ENCODE data around the gene KCNK18. TPM values are rescaled to one million over a fixed set of nuclear protein-coding genes. Genes with fewer than 3 reads are reported as not detected.

KCNK18 gene
- total RNA-seq, 1 experiment from 2014 or later, result not detected

DNA sequence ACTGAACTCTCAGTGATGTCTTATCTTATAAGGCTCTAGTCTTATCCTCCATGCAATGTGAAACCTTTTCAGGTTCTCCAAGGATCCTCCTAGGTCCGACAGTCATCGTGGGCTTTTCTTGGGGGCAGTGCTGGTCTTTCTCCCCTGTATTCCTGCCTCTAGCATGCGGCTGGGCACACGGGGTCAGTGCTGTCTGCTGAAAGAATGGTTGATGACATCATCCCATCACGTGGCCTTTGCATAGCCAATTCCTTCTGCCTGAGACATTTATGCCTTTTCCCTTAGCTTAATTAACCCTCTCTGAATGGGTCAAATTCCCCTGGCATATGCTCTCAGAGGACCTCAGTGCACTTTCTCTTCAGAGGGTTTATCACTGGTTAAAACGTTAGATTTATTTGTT, 27.0 kb upstream of the KCNK18 start:
- no peaks in the 10 kb centered on the region for H3K4me1 ChIP-seq (ENCODE audit: control insufficient read depth, insufficient read depth, low read length)
- ChIA-PET POLR2A (interaction anchor here (0.7 kb wide), 1 partner anchor 370 kb away, joined by 3 read pairs; no protein-coding TSS in a partner anchor), CTCF (no interaction called here)
- in situ Hi-C loops (cut with HindIII; ENCODE audit: low pct_unique_long_range_greater_than_20kb, low sequenced_read_pairs) (no loop called here), intact Hi-C loops (cut with micrococcal nuclease; ENCODE audit: unreplicated experiment) (loop anchor here (10.0 kb wide), 1 partner anchor 695 kb away; no protein-coding TSS in a partner anchor)
- H3K4me3 ChIP-seq (ENCODE audit: low read depth in 2 of 2, low read length in 2 of 2), result no peak overlapping the region
- DNase-seq (ENCODE audit: low read depth, low spot score), result no peak
- no peak for TF ChIP-seq SIN3A (IDR thresholded peaks at IDR 0.05; ENCODE audit: borderline replicate concordance, insufficient read depth, low read depth, low read length)
- TF ChIP-seq POLR2AphosphoS5 (IDR thresholded peaks at IDR 0.05; ENCODE audit: low read depth, low read length), result no peak
- TF ChIP-seq, protein P1, sequence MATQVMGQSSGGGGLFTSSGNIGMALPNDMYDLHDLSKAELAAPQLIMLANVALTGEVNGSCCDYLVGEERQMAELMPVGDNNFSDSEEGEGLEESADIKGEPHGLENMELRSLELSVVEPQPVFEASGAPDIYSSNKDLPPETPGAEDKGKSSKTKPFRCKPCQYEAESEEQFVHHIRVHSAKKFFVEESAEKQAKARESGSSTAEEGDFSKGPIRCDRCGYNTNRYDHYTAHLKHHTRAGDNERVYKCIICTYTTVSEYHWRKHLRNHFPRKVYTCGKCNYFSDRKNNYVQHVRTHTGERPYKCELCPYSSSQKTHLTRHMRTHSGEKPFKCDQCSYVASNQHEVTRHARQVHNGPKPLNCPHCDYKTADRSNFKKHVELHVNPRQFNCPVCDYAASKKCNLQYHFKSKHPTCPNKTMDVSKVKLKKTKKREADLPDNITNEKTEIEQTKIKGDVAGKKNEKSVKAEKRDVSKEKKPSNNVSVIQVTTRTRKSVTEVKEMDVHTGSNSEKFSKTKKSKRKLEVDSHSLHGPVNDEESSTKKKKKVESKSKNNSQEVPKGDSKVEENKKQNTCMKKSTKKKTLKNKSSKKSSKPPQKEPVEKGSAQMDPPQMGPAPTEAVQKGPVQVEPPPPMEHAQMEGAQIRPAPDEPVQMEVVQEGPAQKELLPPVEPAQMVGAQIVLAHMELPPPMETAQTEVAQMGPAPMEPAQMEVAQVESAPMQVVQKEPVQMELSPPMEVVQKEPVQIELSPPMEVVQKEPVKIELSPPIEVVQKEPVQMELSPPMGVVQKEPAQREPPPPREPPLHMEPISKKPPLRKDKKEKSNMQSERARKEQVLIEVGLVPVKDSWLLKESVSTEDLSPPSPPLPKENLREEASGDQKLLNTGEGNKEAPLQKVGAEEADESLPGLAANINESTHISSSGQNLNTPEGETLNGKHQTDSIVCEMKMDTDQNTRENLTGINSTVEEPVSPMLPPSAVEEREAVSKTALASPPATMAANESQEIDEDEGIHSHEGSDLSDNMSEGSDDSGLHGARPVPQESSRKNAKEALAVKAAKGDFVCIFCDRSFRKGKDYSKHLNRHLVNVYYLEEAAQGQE (IDR thresholded peaks at IDR 0.05; ENCODE audit: insufficient read depth in 1 of 2, low read depth in 2 of 2, low read length in 1 of 2), result no peak
- TF ChIP-seq TCF7L2 (IDR thresholded peaks at IDR 0.05; ENCODE audit: low read depth, low read length), result no peak
- TF ChIP-seq, protein P2, sequence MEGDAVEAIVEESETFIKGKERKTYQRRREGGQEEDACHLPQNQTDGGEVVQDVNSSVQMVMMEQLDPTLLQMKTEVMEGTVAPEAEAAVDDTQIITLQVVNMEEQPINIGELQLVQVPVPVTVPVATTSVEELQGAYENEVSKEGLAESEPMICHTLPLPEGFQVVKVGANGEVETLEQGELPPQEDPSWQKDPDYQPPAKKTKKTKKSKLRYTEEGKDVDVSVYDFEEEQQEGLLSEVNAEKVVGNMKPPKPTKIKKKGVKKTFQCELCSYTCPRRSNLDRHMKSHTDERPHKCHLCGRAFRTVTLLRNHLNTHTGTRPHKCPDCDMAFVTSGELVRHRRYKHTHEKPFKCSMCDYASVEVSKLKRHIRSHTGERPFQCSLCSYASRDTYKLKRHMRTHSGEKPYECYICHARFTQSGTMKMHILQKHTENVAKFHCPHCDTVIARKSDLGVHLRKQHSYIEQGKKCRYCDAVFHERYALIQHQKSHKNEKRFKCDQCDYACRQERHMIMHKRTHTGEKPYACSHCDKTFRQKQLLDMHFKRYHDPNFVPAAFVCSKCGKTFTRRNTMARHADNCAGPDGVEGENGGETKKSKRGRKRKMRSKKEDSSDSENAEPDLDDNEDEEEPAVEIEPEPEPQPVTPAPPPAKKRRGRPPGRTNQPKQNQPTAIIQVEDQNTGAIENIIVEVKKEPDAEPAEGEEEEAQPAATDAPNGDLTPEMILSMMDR (IDR thresholded peaks at IDR 0.05), result no peak
- no peak for ATAC-seq
- peaks cover 41% of the 10 kb centered on the region for H3K27me3 ChIP-seq (ENCODE audit: control insufficient read depth, insufficient read depth, low read length)
- H3K36me3 ChIP-seq (ENCODE audit: control insufficient read depth, insufficient read depth, low read length), result no peaks in the 10 kb centered on the region
- H3K27ac ChIP-seq (ENCODE audit: low read length), result no peak overlapping the region
- H3K9me3 ChIP-seq (ENCODE audit: control insufficient read depth, insufficient read depth, low read depth, low read length), result no peaks in the 10 kb centered on the region
- BruUV-seq (replicated peaks), result no TSS peak

DNA sequence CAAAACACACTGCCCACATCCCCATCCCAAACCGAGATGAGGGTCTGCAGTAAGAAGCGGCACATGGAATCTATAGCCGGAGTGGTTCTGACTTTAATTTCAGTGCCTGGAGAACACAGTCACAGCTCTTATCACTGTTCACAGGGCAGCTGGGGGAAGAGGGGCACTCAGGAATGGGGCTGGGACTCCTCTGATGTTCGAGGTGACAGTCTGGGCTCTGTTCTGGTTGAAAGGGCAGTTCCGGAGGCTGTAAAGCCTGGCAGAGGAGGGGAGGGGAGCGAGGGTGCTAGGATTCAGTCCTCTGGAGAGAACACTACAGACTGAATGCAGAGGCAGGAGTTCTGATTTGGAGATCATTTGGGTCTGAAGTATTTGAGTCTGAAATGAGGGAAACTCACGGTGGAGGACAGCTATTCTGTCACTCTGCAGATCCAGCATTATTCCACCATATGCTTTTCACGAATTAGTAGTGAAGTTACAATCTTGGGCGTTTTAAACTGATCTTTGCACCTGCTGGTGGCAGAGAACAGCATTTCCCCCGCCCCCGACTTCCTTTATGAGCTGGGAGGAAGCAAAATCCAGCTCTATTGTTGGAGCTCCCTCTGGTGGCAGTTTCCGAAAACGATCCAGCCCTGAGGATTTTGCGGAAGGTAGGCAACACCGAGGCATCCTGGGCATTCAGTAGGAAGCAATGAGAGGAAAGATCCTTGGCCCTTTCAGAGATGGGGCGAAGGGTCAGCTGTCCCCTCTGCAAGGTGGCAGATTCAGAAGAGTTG, 22.7 kb upstream of the KCNK18 start:
- H3K27ac ChIP-seq (ENCODE audit: low read length), result no peak overlapping the region
- H3K4me3 ChIP-seq (ENCODE audit: low read depth in 2 of 2, low read length in 2 of 2), result peak overlapping the region; percentile 48 to 75
- ChIA-PET POLR2A (interaction anchor here (0.6 to 0.7 kb wide), 3 partner anchors 168 to 650 kb away, joined by 4 to 6 read pairs (median 5); no protein-coding TSS in a partner anchor), CTCF (interaction anchor here (0.6 to 2.5 kb wide), 18 partner anchors 9 to 1728 kb away, joined by 3 to 34 read pairs (median 4); no protein-coding TSS in a partner anchor)
- no peaks in the 10 kb centered on the region for H3K9me3 ChIP-seq (ENCODE audit: control insufficient read depth, insufficient read depth, low read depth, low read length)
- no peak for TF ChIP-seq TCF7L2 (IDR thresholded peaks at IDR 0.05; ENCODE audit: low read depth, low read length)
- TF ChIP-seq, protein P2 (IDR thresholded peaks at IDR 0.05), result peak; percentile 96
- TF ChIP-seq, protein P1 (IDR thresholded peaks at IDR 0.05; ENCODE audit: insufficient read depth in 1 of 2, low read depth in 2 of 2, low read length in 1 of 2), result no peak
- TF ChIP-seq POLR2AphosphoS5 (IDR thresholded peaks at IDR 0.05; ENCODE audit: low read depth, low read length), result no peak
- TF ChIP-seq SIN3A (IDR thresholded peaks at IDR 0.05; ENCODE audit: borderline replicate concordance, insufficient read depth, low read depth, low read length), result no peak
- intact Hi-C loops (cut with micrococcal nuclease; ENCODE audit: unreplicated experiment), result loop anchor here (5.0 to 10.0 kb wide), 2 partner anchors 492 to 700 kb away; no protein-coding TSS in a partner anchor
- in situ Hi-C loops (cut with HindIII; ENCODE audit: low pct_unique_long_range_greater_than_20kb, low sequenced_read_pairs), result no loop called here
- BruUV-seq (replicated peaks), result no TSS peak
- DNase-seq (ENCODE audit: low read depth, low spot score) (peak; percentile 79), ATAC-seq (peak; percentile 91)
- H3K36me3 ChIP-seq (ENCODE audit: control insufficient read depth, insufficient read depth, low read length), result no peaks in the 10 kb centered on the region
- peaks cover 4% of the 10 kb centered on the region; the same call in 1 of the 2 replicates for H3K4me1 ChIP-seq (ENCODE audit: control insufficient read depth, insufficient read depth, low read length)
- H3K27me3 ChIP-seq (ENCODE audit: control insufficient read depth, insufficient read depth, low read length), result peaks cover 33% of the 10 kb centered on the region

All from Panc1 (cell line).